K562 (cell line): ENCODE results near the gene PRPF18. TPM values are rescaled to one million over a fixed set of nuclear protein-coding genes. Genes with fewer than 3 reads are reported as not detected.

Experiments used
- CBFA2T2 ChIP-seq: fragments of 450-650 bp; conservative IDR thresholded peaks from 2 replicates; pipeline ENCODE4 v1.6.1; 2017; ENCODE audit warnings: mild to moderate bottlenecking
- CEBPZ ChIP-seq: fragments of 150-350 bp; IDR thresholded peaks from 2 replicates; pipeline ENCODE4 v1.6.1; 2014; ENCODE audit warnings: low read depth, mild to moderate bottlenecking, low read length, borderline replicate concordance
- ELK1 ChIP-seq: sonication (generic); formaldehyde crosslinking; IDR thresholded peaks from 2 replicates; pipeline ENCODE4 v1.8.1; 2022; ENCODE audit warnings: missing genetic modification reagents
- MBD2 ChIP-seq: sonication (generic); IDR thresholded peaks from 2 replicates; pipeline ENCODE4 v1.6.1; 2016; ENCODE audit warnings: low read depth, borderline replicate concordance
- MED1 ChIP-seq: sonication (generic); formaldehyde crosslinking; IDR thresholded peaks from 2 replicates; pipeline ENCODE4 v1.8.1; 2023; ENCODE audit warnings: missing genetic modification reagents, borderline replicate concordance
- RFX7 ChIP-seq: fragments of 250-450 bp; sonication (Bioruptor Pico); IDR thresholded peaks from 2 replicates; pipeline ENCODE4 v1.5.1; 2021; ENCODE audit warnings: mild to moderate bottlenecking
- THRA ChIP-seq: fragments of 450-650 bp; IDR thresholded peaks from 2 replicates; pipeline ENCODE4 v1.6.1; 2017; ENCODE audit warnings: mild to moderate bottlenecking, moderate library complexity
- polyA plus RNA-seq, 8 experiments: library from polyadenylated mRNA; depleted of rRNA in 4 of 8; stranded (reverse) in 5 of 8; unstranded in 3 of 8; fragments of >200 nt; fragmentation: Nextera tagmentation in 2 of 8; fragmentation: Illumina TruSeq in 1 of 8; extraction: Ambion mirVana in 2 of 8; extraction: Trizol in 1 of 8; gene quantifications; 2 replicates each; pipeline versions ENCODE4 v1.2.1 to v1.2.3, GENCODE V29; 2011 to 2014; ENCODE audit warnings: inconsistent platforms in 1 of 8, missing spikeins in 1 of 8
- total RNA-seq, 7 experiments: library from RNA; depleted of rRNA in 6 of 7; stranded (reverse); fragments of >200 nt in 6 of 7; fragmentation: Illumina TruSeq in 2 of 7; extraction: Trizol in 2 of 7; gene quantifications; 2 replicates each; pipeline versions ENCODE4 v1.2.1 to v1.2.3, GENCODE V29; 2011 to 2021; ENCODE audit warnings: low replicate concordance in 1 of 7

Gene PRPF18
- total and polyA plus RNA-seq, 9 of the 15 experiments (the other 6 are each of a cell fraction or from before 2014, with no cell fraction given) = 14.0 to 30.6 (median 23.1) TPM

GRCh38 chr10:13637303-13637856, 50.6 kb downstream of the PRPF18 start (continued):
- TF ChIP-seq THRA (no peak), CEBPZ (no peak), MED1 (CRISPR knock-in tag) (no peak), RFX7 (no peak), ELK1 (CRISPR knock-in tag) (no peak), CBFA2T2 (no peak), MBD2 (no peak)
- TF ChIP-seq, all 486 proteins: peak for 0
